Measurements from ENCODE around the gene RHOBTB3.

DNA sequence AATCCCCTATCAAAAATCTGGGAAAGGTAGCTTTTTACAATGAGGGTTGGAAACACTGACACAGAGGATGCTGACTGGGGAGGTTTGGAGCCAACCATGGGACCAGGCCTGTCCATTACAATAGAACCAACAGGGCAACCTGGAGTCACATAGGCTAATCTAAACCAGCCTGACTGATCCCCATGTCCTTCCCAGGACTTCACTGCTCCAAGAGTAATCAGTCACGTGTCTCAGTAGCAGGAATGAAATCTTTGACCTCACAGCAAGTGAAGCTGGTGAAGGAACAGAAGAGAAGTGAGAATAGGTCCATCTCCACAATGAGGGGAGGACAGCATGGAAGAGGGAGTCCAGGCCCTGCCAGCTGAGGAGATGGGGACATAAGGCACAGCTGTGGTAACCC lies 107.4 kb downstream of the RHOBTB3 start:
- TF ChIP-seq, protein P1, sequence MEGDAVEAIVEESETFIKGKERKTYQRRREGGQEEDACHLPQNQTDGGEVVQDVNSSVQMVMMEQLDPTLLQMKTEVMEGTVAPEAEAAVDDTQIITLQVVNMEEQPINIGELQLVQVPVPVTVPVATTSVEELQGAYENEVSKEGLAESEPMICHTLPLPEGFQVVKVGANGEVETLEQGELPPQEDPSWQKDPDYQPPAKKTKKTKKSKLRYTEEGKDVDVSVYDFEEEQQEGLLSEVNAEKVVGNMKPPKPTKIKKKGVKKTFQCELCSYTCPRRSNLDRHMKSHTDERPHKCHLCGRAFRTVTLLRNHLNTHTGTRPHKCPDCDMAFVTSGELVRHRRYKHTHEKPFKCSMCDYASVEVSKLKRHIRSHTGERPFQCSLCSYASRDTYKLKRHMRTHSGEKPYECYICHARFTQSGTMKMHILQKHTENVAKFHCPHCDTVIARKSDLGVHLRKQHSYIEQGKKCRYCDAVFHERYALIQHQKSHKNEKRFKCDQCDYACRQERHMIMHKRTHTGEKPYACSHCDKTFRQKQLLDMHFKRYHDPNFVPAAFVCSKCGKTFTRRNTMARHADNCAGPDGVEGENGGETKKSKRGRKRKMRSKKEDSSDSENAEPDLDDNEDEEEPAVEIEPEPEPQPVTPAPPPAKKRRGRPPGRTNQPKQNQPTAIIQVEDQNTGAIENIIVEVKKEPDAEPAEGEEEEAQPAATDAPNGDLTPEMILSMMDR (IDR thresholded peaks at IDR 0.05) = no peak
- TF ChIP-seq POLR2A (IDR thresholded peaks at IDR 0.05) = no peak
